IMR-90 (cell line): ENCODE results near the gene NEK2. TPM values are rescaled to one million over a fixed set of nuclear protein-coding genes. Genes with fewer than 3 reads are reported as not detected.
A peak's percentile ranks its signal among the peaks of the same experiment; 100 is the strongest.

Source experiments
- ATAC-seq: fragments of 200-7000 bp; cut with Tn5 transposase; 2 replicates; pipeline ENCODE4 v1.9.1; 2020; ENCODE audit warnings: low read depth, mild to moderate bottlenecking, moderate library complexity
- BruUV-seq: library from RNA; stranded (reverse); fragments of 400-500 nt; replicated peaks from 2 replicates; lab custom pipeline; 2021; lab: Mats Ljungman, UMichigan
- CTCF ChIA-PET: fragments of 300-600 bp; formaldehyde crosslinking; extraction: SDS; loops from one replicate; lab custom pipeline; 2021; ENCODE audit warnings: antibody characterized with exemption; lab: Yijun Ruan, JAX
- POLR2A ChIA-PET: fragments of 300-600 bp; sonication (Branson Sonifier 250); formaldehyde crosslinking; loops from one replicate; lab custom pipeline; 2022; ENCODE audit warnings: antibody characterized with exemption; ENCODE audit not compliant: unreplicated experiment; lab: Charles Lee
- DNase-seq: peaks from one replicate; pipeline ENCODE4 v3.0.0; 2013
- H2AFZ ChIP-seq: replicated peaks from 2 replicates; pipeline ENCODE3; 2013; ENCODE audit warnings: low read length, mild to moderate bottlenecking; ENCODE audit not compliant: poor library complexity
- H2AK5ac ChIP-seq: 2 replicates; pipeline ENCODE4 v1.6.1; 2013; ENCODE audit warnings: low read depth, low read length, inconsistent platforms
- H2AK9ac ChIP-seq: replicated peaks from 2 replicates; pipeline ENCODE3; 2013; ENCODE audit warnings: mild to moderate bottlenecking, low read depth, low read length, moderate library complexity; ENCODE audit not compliant: poor library complexity
- H2BK120ac ChIP-seq: 2 replicates; pipeline ENCODE4 v1.6.1; 2013; ENCODE audit warnings: low read depth, low read length, inconsistent platforms
- H2BK15ac ChIP-seq: 3 replicates; pipeline ENCODE4 v1.6.1; 2013; ENCODE audit warnings: low read depth, low read length, inconsistent platforms
- H2BK20ac ChIP-seq: 2 replicates; pipeline ENCODE4 v1.6.1; 2013; ENCODE audit warnings: low read depth, mild to moderate bottlenecking, inconsistent platforms, low read length, moderate library complexity
- H2BK5ac ChIP-seq: 2 replicates; pipeline ENCODE4 v1.6.1; 2013; ENCODE audit warnings: mild to moderate bottlenecking, low read depth, low read length, inconsistent platforms; ENCODE audit not compliant: poor library complexity, severe bottlenecking
- H3K14ac ChIP-seq: replicated peaks from 2 replicates; pipeline ENCODE4 v1.6.1; 2013; ENCODE audit warnings: low read depth, low read length, inconsistent platforms
- H3K18ac ChIP-seq: 2 replicates; pipeline ENCODE4 v1.6.1; 2013; ENCODE audit warnings: low read depth, low read length, control low read depth
- H3K23ac ChIP-seq: 2 replicates; pipeline ENCODE4 v1.6.1; 2013; ENCODE audit warnings: low read depth, low read length, inconsistent platforms
- H3K27ac ChIP-seq: 2 replicates; pipeline ENCODE4 v1.5.1; 2013; ENCODE audit warnings: mild to moderate bottlenecking, control low read depth, low read length; ENCODE audit not compliant: insufficient read depth
- H3K27me3 ChIP-seq: 2 replicates; pipeline ENCODE4 v1.6.1; 2013; ENCODE audit warnings: low read length; ENCODE audit not compliant: control insufficient read depth, insufficient read depth
- H3K36me3 ChIP-seq: 2 replicates; pipeline ENCODE4 v1.6.1; 2013; ENCODE audit warnings: low read length, mixed read lengths; ENCODE audit not compliant: control insufficient read depth, insufficient read depth
- H3K4ac ChIP-seq: 2 replicates; pipeline ENCODE4 v1.6.1; 2013; ENCODE audit warnings: low read depth, low read length, inconsistent platforms
- H3K4me1 ChIP-seq: 2 replicates; pipeline ENCODE4 v1.6.1; 2013; ENCODE audit warnings: low read length, mixed read lengths; ENCODE audit not compliant: control insufficient read depth, insufficient read depth
- H3K4me2 ChIP-seq: 2 replicates; pipeline ENCODE4 v1.6.1; 2013; ENCODE audit warnings: low read depth, mild to moderate bottlenecking, control low read depth, low read length, moderate library complexity
- H3K4me3 ChIP-seq: 2 replicates; pipeline ENCODE4 v1.5.1; 2013; ENCODE audit warnings: low read depth, mild to moderate bottlenecking, control low read depth, low read length, moderate library complexity; ENCODE audit not compliant: insufficient read depth
- H3K56ac ChIP-seq: 2 replicates; pipeline ENCODE4 v1.6.1; 2013; ENCODE audit warnings: low read length, inconsistent platforms; ENCODE audit not compliant: insufficient read depth; ENCODE audit errors: extremely low read depth
- H3K79me1 ChIP-seq, 2 experiments: 2 replicates each; pipeline ENCODE4 v1.6.1; 2013; ENCODE audit warnings: low read length in 2 of 2, inconsistent platforms in 1 of 2, low read depth in 1 of 2
- H3K9ac ChIP-seq: 2 replicates; pipeline ENCODE4 v1.6.1; 2013; ENCODE audit warnings: low read depth, low read length, control low read depth
- H3K9me1 ChIP-seq: 2 replicates; pipeline ENCODE4 v1.6.1; 2013; ENCODE audit warnings: low read length, inconsistent platforms; ENCODE audit not compliant: insufficient read depth
- H3K9me3 ChIP-seq: 2 replicates; pipeline ENCODE4 v1.6.1; 2013; ENCODE audit warnings: low read length; ENCODE audit not compliant: control insufficient read depth, insufficient read depth
- H4K20me1 ChIP-seq: 2 replicates; pipeline ENCODE4 v1.6.1; 2013; ENCODE audit warnings: low read length, inconsistent platforms; ENCODE audit not compliant: insufficient read depth
- H4K5ac ChIP-seq: 2 replicates; pipeline ENCODE4 v1.6.1; 2013; ENCODE audit warnings: mild to moderate bottlenecking, low read depth, low read length, control low read depth
- H4K8ac ChIP-seq, 2 experiments: 2 replicates each; pipeline ENCODE4 v1.6.1; 2013; ENCODE audit warnings: low read depth in 2 of 2, low read length in 2 of 2, control low read depth in 1 of 2, inconsistent platforms in 1 of 2
- H4K91ac ChIP-seq: 2 replicates; pipeline ENCODE4 v1.6.1; 2013; ENCODE audit warnings: low read depth, low read length, inconsistent platforms; ENCODE audit not compliant: insufficient read depth
- CEBPB ChIP-seq: IDR thresholded peaks from 2 replicates; pipeline ENCODE4 v1.6.1; 2012; ENCODE audit warnings: low read depth, low read length, improper control_type of control experiment
- FOS ChIP-seq: fragments of 150-350 bp; IDR thresholded peaks from 2 replicates; pipeline ENCODE4 v1.6.1; 2016; ENCODE audit warnings: low read depth, low read length
- MAZ ChIP-seq: IDR thresholded peaks from 2 replicates; pipeline ENCODE4 v1.6.1; 2012; ENCODE audit warnings: low read depth, mild to moderate bottlenecking, low read length, improper control_type of control experiment, moderate library complexity, borderline replicate concordance
- NFE2L2 ChIP-seq: fragments of 150-350 bp; IDR thresholded peaks from 2 replicates; pipeline ENCODE4 v1.6.1; 2016; ENCODE audit warnings: low read depth, mild to moderate bottlenecking, low read length
- WGBS, 2 experiments: methylation state at CpG; one replicate each; pipeline versions ENCODE4 v1.1.5 to v1.1.7; 2013; ENCODE audit warnings: missing lambda C conversion rate in 2 of 2; ENCODE audit not compliant: insufficient read length in 1 of 2; ENCODE audit errors: extremely low coverage in 2 of 2; 5-methylcytosine and 5-hydroxymethylcytosine counted together
- dilution Hi-C: fragments of 300-500 bp; cut with HindIII; formaldehyde crosslinking; loops from one replicate; pipeline ENCODE4 v1.14.3; 2018; ENCODE audit warnings: low sequenced_read_pairs; ENCODE audit not compliant: unreplicated experiment
- in situ Hi-C: fragments of 300-500 bp; cut with MboI; formaldehyde crosslinking; loops from 3 replicates; pipeline ENCODE4 v1.14.3; 2019; ENCODE audit warnings: low sequenced_read_pairs, inconsistent platforms, mixed read lengths
- intact Hi-C: fragments of 100-400 bp; cut with micrococcal nuclease; formaldehyde crosslinking; loops from 2 replicates; pipeline ENCODE4 v1.10.0; 2022
- polyA plus RNA-seq, 3 experiments: library from polyadenylated mRNA; depleted of rRNA; stranded (reverse); fragments of >200 nt; gene quantifications; 2 replicates each; pipeline ENCODE4 v1.2.3, GENCODE V29; 2012; ENCODE audit warnings: low replicate concordance in 1 of 3
- total RNA-seq: library from RNA; depleted of rRNA; stranded (reverse); fragments of >200 nt; gene quantifications from 2 replicates; pipeline ENCODE4 v1.2.3, GENCODE V29; 2012

The NEK2 gene
- total and polyA plus RNA-seq, 2 of the 4 experiments (the other 2 are of a cell fraction), result 9.9 to 26.0 TPM

- Histone ChIP-seq H2AK9ac (peak overlapping the region; percentile 61), H2AK5ac (no peak overlapping the region), H4K20me1 (no peaks in the 10 kb centered on the region), H3K14ac (peak overlapping the region; percentile 79), H3K4me1 (peaks cover 16% of the 10 kb centered on the region), H3K27ac (peak overlapping the region; percentile 92), H3K23ac (peak overlapping the region; percentile 26; the same call in 1 of the 2 replicates), H2BK5ac (peak overlapping the region; percentile 81), H3K9me3 (no peaks in the 10 kb centered on the region), H3K4me3 (0 out of 2 replicates have a peak overlapping the region, but pooled peaks have one; percentile 8), H3K9me1 (peaks cover 8% of the 10 kb centered on the region), H4K91ac (peak overlapping the region; percentile 74), H2BK120ac (peak overlapping the region; percentile 78), H3K36me3 (no peaks in the 10 kb centered on the region), H2BK15ac (peak overlapping the region; percentile 51), H3K56ac (peak overlapping the region; percentile 68; the same call in 1 of the 2 replicates), H3K4ac (peak overlapping the region; percentile 92), H3K27me3 (no peaks in the 10 kb centered on the region), H3K9ac (peak overlapping the region; percentile 74), H3K4me2 (peak overlapping the region; percentile 62), H3K79me1 (no peaks in the 10 kb centered on the region), H4K8ac (peak overlapping the region in 1 of 2 experiments; percentile 75; a peak in 1 of 4 replicates), H2AFZ (peak overlapping the region; percentile 83), H3K18ac (peak overlapping the region; percentile 74), H2BK20ac (peak overlapping the region; percentile 74), H4K5ac (no peak overlapping the region)
- BruUV-seq, result no TSS peak
- intact Hi-C loops (no loop called here), dilution Hi-C loops (no loop called here), in situ Hi-C loops (no loop called here)
- peak; percentile 66 for ATAC-seq
- DNase-seq, result peak; percentile 97
- ChIA-PET POLR2A (no interaction called here), CTCF (interaction anchor here (0.7 to 1.2 kb wide), 3 partner anchors 12 to 125 kb away, joined by 3 to 5 read pairs (median 5); no protein-coding TSS in a partner anchor)
- 23% methylated on average over 9 of the region's 13 CpGs; no CpG with 5 or more reads in 1 of the 2 experiments for WGBS, 2 experiments
- TF ChIP-seq MAZ (peak; percentile 16; the same call in 1 of the 2 replicates), FOS (peak; percentile 7; the same call in 1 of the 2 replicates), CEBPB (peak; percentile 21; the same call in 1 of the 2 replicates), NFE2L2 (no peak)
These were observed 35.7 kb downstream of the NEK2 start for GRCh38 chr1:211639475-211640300.
